Panc1 (cell line): ENCODE results near the gene PTH. TPM values are rescaled to one million over a fixed set of nuclear protein-coding genes. Genes with fewer than 3 reads are reported as not detected.

Source experiments
- ATAC-seq: fragments of 200-7000 bp; cut with Tn5 transposase; 2 replicates; pipeline ENCODE4 v1.9.1; 2020; ENCODE audit warnings: mild to moderate bottlenecking, moderate library complexity
- Bru-seq: library from RNA; stranded (reverse); fragments of 400-500 nt; gene quantifications from one replicate; lab custom pipeline; 2021; lab: Mats Ljungman, UMichigan
- BruChase-seq, 2 experiments: library from RNA; stranded (reverse); fragments of 400-500 nt; gene quantifications; one replicate each; lab custom pipeline; 2021; lab: Mats Ljungman, UMichigan
- BruUV-seq: library from RNA; stranded (reverse); fragments of 400-500 nt; replicated peaks from 2 replicates; lab custom pipeline; 2021; lab: Mats Ljungman, UMichigan
- CTCF ChIA-PET: fragments of 300-600 bp; sonication (Branson Sonifier 250); formaldehyde crosslinking; loops from one replicate; lab custom pipeline; 2022; ENCODE audit warnings: antibody characterized with exemption; lab: Charles Lee
- POLR2A ChIA-PET: fragments of 300-600 bp; sonication (Branson Sonifier 250); formaldehyde crosslinking; loops from one replicate; lab custom pipeline; 2022; ENCODE audit warnings: antibody characterized with exemption; lab: Charles Lee
- DNase-seq: peaks from one replicate; pipeline ENCODE4 v3.0.0-alpha.2; 2010; ENCODE audit warnings: low read depth, low spot score
- H3K27ac ChIP-seq: 2 replicates; pipeline ENCODE4 v1.5.1; 2011; ENCODE audit warnings: mild to moderate bottlenecking, low read length, inconsistent platforms
- H3K27me3 ChIP-seq: fragments of 200-500 bp; sonication (Bioruptor generic); 2 replicates; pipeline ENCODE4 v1.6.0; 2014; ENCODE audit warnings: low read length, inconsistent platforms; ENCODE audit not compliant: control insufficient read depth, insufficient read depth
- H3K36me3 ChIP-seq: fragments of 200-500 bp; sonication (Bioruptor generic); 2 replicates; pipeline ENCODE4 v1.5.1; 2014; ENCODE audit warnings: inconsistent platforms, mild to moderate bottlenecking, low read length, moderate library complexity; ENCODE audit not compliant: control insufficient read depth, insufficient read depth
- H3K4me1 ChIP-seq: 2 replicates; pipeline ENCODE4 v1.5.1; 2011; ENCODE audit warnings: inconsistent platforms, mild to moderate bottlenecking, low read length, moderate library complexity; ENCODE audit not compliant: control insufficient read depth, insufficient read depth
- H3K4me3 ChIP-seq, 2 experiments: 2 replicates each; pipeline ENCODE4 v1.5.1; 2011 to 2012; ENCODE audit warnings: low read depth in 2 of 2, low read length in 2 of 2, mild to moderate bottlenecking in 2 of 2, inconsistent platforms in 1 of 2, moderate library complexity in 1 of 2
- H3K9me3 ChIP-seq: fragments of 200-500 bp; sonication (Bioruptor generic); 2 replicates; pipeline ENCODE4 v1.5.1; 2014; ENCODE audit warnings: low read depth, mild to moderate bottlenecking, inconsistent platforms, low read length, moderate library complexity; ENCODE audit not compliant: control insufficient read depth, insufficient read depth
- CTCF ChIP-seq: fragments of 450-650 bp; IDR thresholded peaks from 2 replicates; pipeline ENCODE4 v1.5.1; 2017; ENCODE audit warnings: mild to moderate bottlenecking
- POLR2AphosphoS5 ChIP-seq: IDR thresholded peaks from 2 replicates; pipeline ENCODE4 v1.6.1; 2012; ENCODE audit warnings: mild to moderate bottlenecking, low read depth, low read length, moderate library complexity
- SIN3A ChIP-seq: IDR thresholded peaks from 2 replicates; pipeline ENCODE4 v1.6.1; 2012; ENCODE audit warnings: low read depth, mild to moderate bottlenecking, low read length, moderate library complexity, borderline replicate concordance; ENCODE audit not compliant: insufficient read depth
- TCF7L2 ChIP-seq: IDR thresholded peaks from 2 replicates; pipeline ENCODE4 v1.6.1; 2011; ENCODE audit warnings: mild to moderate bottlenecking, low read depth, low read length, inconsistent platforms
- in situ Hi-C: cut with HindIII; loops from 2 replicates; pipeline ENCODE4 v1.10.0; 2016; ENCODE audit warnings: low sequenced_read_pairs, low pct_unique_long_range_greater_than_20kb
- intact Hi-C: fragments of 100-400 bp; cut with micrococcal nuclease; formaldehyde crosslinking; loops from one replicate; pipeline ENCODE4 v1.10.0; 2022; ENCODE audit not compliant: unreplicated experiment
- long read RNA-seq: library from polyadenylated mRNA; unstranded; transcript quantifications from one replicate; pipeline ENCODE4 v2.0.0, GENCODE V29; 2021; ENCODE audit not compliant: unreplicated experiment
- polyA plus RNA-seq: library from polyadenylated mRNA; unstranded; fragments of >200 nt; gene quantifications from one replicate; pipeline ENCODE4 v1.2.1, GENCODE V29; 2012; ENCODE audit warnings: missing spikeins; ENCODE audit not compliant: insufficient read length
- total RNA-seq: library from RNA; stranded (reverse); gene quantifications from one replicate; pipeline ENCODE4 v1.2.1, GENCODE V29; 2021; ENCODE audit not compliant: unreplicated experiment
- TF ChIP-seq, protein P1 (sequence below), 2 experiments: IDR thresholded peaks; 2 replicates each; pipeline ENCODE4 v1.6.1; 2011 to 2012; ENCODE audit warnings: low read depth in 2 of 2, control low read depth in 1 of 2, low read length in 1 of 2, mild to moderate bottlenecking in 1 of 2, moderate library complexity in 1 of 2; ENCODE audit not compliant: insufficient read depth in 1 of 2

The PTH gene
- total RNA-seq = not detected
- not detected for polyA plus RNA-seq
- not detected for Bru-seq, nascent RNA
- BruChase-seq, experiment 1, labeled RNA remaining after a 2-hour chase = not detected
- BruChase-seq, experiment 2, labeled RNA remaining after a 6-hour chase = not detected
- long read RNA-seq = 0 reads

DNA sequence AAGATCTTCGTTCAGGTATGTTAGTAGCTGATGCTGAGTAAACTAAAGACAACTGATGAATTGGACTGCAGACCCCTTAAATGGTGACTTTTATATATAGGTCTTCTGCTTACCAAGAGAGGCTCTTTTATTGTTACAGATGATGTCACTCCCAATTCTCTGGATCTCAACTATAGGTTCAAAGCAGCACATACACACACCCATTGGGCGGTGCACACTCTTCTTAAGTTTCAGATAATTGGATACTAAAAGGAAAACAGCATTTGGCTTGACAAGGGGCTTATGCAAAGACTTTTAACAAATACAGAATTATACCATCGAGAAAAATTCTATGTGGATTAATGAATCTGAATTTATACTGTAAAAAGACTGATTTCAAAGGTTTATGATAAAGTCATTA lies at the start of gene PTH:
Gene PTH (minus strand): TSS at position 69 of the 400 bp plus-strand sequence. CDS start 3,142 bp downstream, outside the sequence.
- DNase-seq (no peak), ATAC-seq (no peak)
- CTCF ChIA-PET = no interaction called here
- in situ Hi-C loops = no loop called here
- Histone ChIP-seq H3K27me3 (peaks cover 21% of the 10 kb centered on the region), H3K9me3 (no peaks in the 10 kb centered on the region), H3K36me3 (no peaks in the 10 kb centered on the region), H3K4me3 (no peak within 1 kb of the TSS), H3K27ac (no peak within 1 kb of the TSS), H3K4me1 (no peaks in the 10 kb centered on the region)
- no TSS peak for BruUV-seq
- no peak for TF ChIP-seq SIN3A
- TF ChIP-seq TCF7L2 = no peak
- no peak for TF ChIP-seq POLR2AphosphoS5
- no peak for TF ChIP-seq CTCF
- TF ChIP-seq, protein P1, sequence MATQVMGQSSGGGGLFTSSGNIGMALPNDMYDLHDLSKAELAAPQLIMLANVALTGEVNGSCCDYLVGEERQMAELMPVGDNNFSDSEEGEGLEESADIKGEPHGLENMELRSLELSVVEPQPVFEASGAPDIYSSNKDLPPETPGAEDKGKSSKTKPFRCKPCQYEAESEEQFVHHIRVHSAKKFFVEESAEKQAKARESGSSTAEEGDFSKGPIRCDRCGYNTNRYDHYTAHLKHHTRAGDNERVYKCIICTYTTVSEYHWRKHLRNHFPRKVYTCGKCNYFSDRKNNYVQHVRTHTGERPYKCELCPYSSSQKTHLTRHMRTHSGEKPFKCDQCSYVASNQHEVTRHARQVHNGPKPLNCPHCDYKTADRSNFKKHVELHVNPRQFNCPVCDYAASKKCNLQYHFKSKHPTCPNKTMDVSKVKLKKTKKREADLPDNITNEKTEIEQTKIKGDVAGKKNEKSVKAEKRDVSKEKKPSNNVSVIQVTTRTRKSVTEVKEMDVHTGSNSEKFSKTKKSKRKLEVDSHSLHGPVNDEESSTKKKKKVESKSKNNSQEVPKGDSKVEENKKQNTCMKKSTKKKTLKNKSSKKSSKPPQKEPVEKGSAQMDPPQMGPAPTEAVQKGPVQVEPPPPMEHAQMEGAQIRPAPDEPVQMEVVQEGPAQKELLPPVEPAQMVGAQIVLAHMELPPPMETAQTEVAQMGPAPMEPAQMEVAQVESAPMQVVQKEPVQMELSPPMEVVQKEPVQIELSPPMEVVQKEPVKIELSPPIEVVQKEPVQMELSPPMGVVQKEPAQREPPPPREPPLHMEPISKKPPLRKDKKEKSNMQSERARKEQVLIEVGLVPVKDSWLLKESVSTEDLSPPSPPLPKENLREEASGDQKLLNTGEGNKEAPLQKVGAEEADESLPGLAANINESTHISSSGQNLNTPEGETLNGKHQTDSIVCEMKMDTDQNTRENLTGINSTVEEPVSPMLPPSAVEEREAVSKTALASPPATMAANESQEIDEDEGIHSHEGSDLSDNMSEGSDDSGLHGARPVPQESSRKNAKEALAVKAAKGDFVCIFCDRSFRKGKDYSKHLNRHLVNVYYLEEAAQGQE (IDR thresholded peaks at IDR 0.05; ENCODE audit: insufficient read depth in 1 of 2, low read depth in 2 of 2, low read length in 1 of 2) = no peak
- POLR2A ChIA-PET = no interaction called here
- intact Hi-C loops = no loop called here

GRCh38 chr11:13538044-13538443 lies 42.2 kb upstream of the PTH start:
- POLR2A ChIA-PET = no interaction called here
- no peak for ATAC-seq
- H3K27me3 ChIP-seq = no peaks in the 10 kb centered on the region
- no TSS peak for BruUV-seq
- H3K4me3 ChIP-seq = no peak overlapping the region
- H3K9me3 ChIP-seq = no peaks in the 10 kb centered on the region
- no peaks in the 10 kb centered on the region for H3K36me3 ChIP-seq
- H3K4me1 ChIP-seq = no peaks in the 10 kb centered on the region
- in situ Hi-C loops (no loop called here), intact Hi-C loops (no loop called here)
- H3K27ac ChIP-seq = no peak overlapping the region
- TF ChIP-seq SIN3A (no peak), POLR2AphosphoS5 (no peak), TCF7L2 (no peak), CTCF (no peak)
- TF ChIP-seq, protein P1 (IDR thresholded peaks at IDR 0.05; ENCODE audit: insufficient read depth in 1 of 2, low read depth in 2 of 2, low read length in 1 of 2) = no peak
- no peak for DNase-seq
- CTCF ChIA-PET = no interaction called here
